BE2C (cell line): ENCODE results near the gene GNB1L.

Experiments used
- DNase-seq: peaks from one replicate; pipeline ENCODE4 v3.0.0-alpha.2; 2020
- H3K27me3 ChIP-seq: fragments of 250-450 bp; sonication (Bioruptor Pico); 2 replicates; pipeline ENCODE4 v1.5.1; 2020; ENCODE audit warnings: mild to moderate bottlenecking
- H3K36me3 ChIP-seq: fragments of 250-450 bp; sonication (Bioruptor Pico); 2 replicates; pipeline ENCODE4 v1.5.1; 2020; ENCODE audit warnings: mild to moderate bottlenecking
- H3K4me1 ChIP-seq: fragments of 250-450 bp; sonication (Bioruptor Pico); 2 replicates; pipeline ENCODE4 v1.5.1; 2020
- H3K4me3 ChIP-seq: 2 replicates; pipeline ENCODE4 v1.5.1; 2011; ENCODE audit warnings: low read depth, low read length
- H3K9me3 ChIP-seq: fragments of 250-450 bp; sonication (Bioruptor Pico); 2 replicates; pipeline ENCODE4 v1.5.1; 2020
- TF ChIP-seq, protein P1 (sequence below): IDR thresholded peaks from 2 replicates; pipeline ENCODE4 v1.5.1; 2012; ENCODE audit warnings: mild to moderate bottlenecking, low read depth, low read length

The GNB1L gene

DNA sequence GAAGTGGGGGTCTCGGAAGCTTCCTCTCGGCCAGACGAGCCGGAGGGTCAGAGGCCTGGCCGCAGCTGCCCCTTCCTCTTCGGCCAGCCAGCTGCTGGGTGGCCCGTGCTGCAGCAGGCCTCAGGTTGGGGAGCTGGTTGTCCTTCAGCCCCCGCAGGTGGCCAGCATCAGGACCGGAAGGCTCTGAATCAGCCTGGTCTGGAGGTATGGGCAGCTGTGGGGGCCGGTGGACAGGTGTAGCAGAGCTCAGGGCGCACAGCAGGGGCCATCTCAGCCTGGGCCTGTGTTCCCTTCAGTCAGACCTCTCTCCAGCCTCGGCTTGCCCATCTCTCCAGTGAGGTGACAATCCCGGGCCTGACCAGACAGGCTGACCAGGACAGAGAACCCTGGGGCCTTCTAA is 107.9 kb downstream of the GNB1L start:
- Histone ChIP-seq H3K4me1 (peaks cover 8% of the 10 kb centered on the region; the same call in 1 of the 2 replicates), H3K9me3 (no peaks in the 10 kb centered on the region), H3K36me3 (no peaks in the 10 kb centered on the region), H3K4me3 (no peak overlapping the region), H3K27me3 (no peaks in the 10 kb centered on the region)
- DNase-seq = no peak
- TF ChIP-seq, protein P1, sequence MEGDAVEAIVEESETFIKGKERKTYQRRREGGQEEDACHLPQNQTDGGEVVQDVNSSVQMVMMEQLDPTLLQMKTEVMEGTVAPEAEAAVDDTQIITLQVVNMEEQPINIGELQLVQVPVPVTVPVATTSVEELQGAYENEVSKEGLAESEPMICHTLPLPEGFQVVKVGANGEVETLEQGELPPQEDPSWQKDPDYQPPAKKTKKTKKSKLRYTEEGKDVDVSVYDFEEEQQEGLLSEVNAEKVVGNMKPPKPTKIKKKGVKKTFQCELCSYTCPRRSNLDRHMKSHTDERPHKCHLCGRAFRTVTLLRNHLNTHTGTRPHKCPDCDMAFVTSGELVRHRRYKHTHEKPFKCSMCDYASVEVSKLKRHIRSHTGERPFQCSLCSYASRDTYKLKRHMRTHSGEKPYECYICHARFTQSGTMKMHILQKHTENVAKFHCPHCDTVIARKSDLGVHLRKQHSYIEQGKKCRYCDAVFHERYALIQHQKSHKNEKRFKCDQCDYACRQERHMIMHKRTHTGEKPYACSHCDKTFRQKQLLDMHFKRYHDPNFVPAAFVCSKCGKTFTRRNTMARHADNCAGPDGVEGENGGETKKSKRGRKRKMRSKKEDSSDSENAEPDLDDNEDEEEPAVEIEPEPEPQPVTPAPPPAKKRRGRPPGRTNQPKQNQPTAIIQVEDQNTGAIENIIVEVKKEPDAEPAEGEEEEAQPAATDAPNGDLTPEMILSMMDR = no peak

GRCh38 chr22:19745155-19746101 is 109.2 kb downstream of the GNB1L start:
- Histone ChIP-seq H3K9me3 (no peaks in the 10 kb centered on the region), H3K4me3 (no peak overlapping the region), H3K27me3 (no peaks in the 10 kb centered on the region), H3K36me3 (no peaks in the 10 kb centered on the region), H3K4me1 (peaks cover 8% of the 10 kb centered on the region; the same call in 1 of the 2 replicates)
- TF ChIP-seq, protein P1 = no peak
- peak; percentile 53 for DNase-seq

- H3K36me3 ChIP-seq = no peaks in the 10 kb centered on the region
- no peaks in the 10 kb centered on the region for H3K27me3 ChIP-seq
- no peak for DNase-seq
- H3K9me3 ChIP-seq = no peaks in the 10 kb centered on the region
- peaks cover 8% of the 10 kb centered on the region for H3K4me1 ChIP-seq
- TF ChIP-seq, protein P1 = no peak
- H3K4me3 ChIP-seq = no peak overlapping the region
Observed at GRCh38 chr22:19744350-19745006, 110.2 kb downstream of the GNB1L start.

DNA sequence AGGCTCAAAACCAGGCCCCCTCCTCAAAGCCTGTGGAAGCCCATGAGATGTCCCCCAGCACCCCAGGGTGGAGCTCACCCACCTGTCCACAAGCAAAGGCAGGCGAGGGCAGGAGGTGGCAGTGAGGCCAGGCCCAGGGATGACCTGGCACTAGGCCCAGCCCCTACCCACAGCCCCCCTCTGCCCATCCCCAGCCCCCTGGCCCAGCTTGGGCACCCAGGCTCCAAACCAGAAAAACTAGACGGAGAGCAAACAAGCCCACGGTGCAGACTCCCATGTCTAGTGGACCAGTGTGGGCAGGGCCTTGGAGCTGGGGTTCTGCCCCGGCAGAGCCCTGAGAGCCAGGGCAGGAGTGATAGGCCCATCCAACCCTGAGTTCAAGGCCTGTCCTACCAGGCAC is 111.0 kb downstream of the GNB1L start:
- Histone ChIP-seq H3K4me1 (peaks cover 8% of the 10 kb centered on the region), H3K9me3 (no peaks in the 10 kb centered on the region), H3K4me3 (no peak overlapping the region), H3K27me3 (no peaks in the 10 kb centered on the region), H3K36me3 (no peaks in the 10 kb centered on the region)
- TF ChIP-seq, protein P1 = no peak
- DNase-seq = no peak

GRCh38 chr22:19743081-19743480 is 111.6 kb downstream of the GNB1L start:
- H3K36me3 ChIP-seq = no peaks in the 10 kb centered on the region
- no peaks in the 10 kb centered on the region for H3K27me3 ChIP-seq
- H3K9me3 ChIP-seq = no peaks in the 10 kb centered on the region
- TF ChIP-seq, protein P1 = no peak
- no peak for DNase-seq
- H3K4me1 ChIP-seq = peaks cover 8% of the 10 kb centered on the region
- H3K4me3 ChIP-seq = no peak overlapping the region
